ENCODE results near the gene MICALL1. TPM values are rescaled to one million over a fixed set of nuclear protein-coding genes. Genes with fewer than 3 reads are reported as not detected.

The MICALL1 gene
- polyA plus RNA-seq, 2 of the 4 experiments (the other 2 are of a cell fraction): 10.4 to 18.6 TPM

DNA sequence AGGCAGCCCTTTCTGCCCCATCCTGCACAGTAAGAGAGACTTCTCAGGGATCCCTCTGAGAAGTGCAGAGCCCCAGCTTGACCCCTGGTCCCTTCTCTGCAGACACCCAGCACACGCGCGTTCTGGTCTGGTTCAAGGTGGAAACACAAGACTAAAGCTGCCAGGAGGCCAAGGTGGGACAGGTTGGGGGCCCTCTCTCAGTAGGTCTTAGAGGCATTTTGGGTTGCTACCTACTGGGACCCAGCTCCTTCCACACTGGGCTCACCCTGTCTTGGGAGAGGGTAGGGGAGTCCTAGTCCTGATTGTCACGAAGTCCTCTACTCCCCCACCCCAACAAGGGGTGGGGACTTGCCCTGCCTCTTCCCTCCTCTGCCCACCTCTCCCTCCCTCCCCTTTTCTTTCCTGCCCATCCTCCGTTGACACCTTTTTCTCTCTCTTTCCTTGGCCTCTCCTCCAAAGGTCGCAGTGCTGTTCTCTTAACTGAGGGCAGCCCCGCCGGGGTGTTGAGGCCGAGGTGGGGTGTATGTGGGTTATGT lies 79.0 kb downstream of the MICALL1 start:
- no peak overlapping the region for H3K4me2 ChIP-seq
- ChIA-PET POLR2A (no interaction called here), CTCF (interaction anchor here (0.5 to 1.4 kb wide), 3 partner anchors 9 to 218 kb away, joined by 3 to 8 read pairs (median 4); no protein-coding TSS in a partner anchor)
- no peak overlapping the region for H3K27ac ChIP-seq
- H3K4me3 ChIP-seq: no peak overlapping the region
- no peaks in the 10 kb centered on the region for H3K9me3 ChIP-seq
- FAIRE-seq (no peak), DNase-seq (ENCODE audit: low read depth in 1 of 2, low spot score in 1 of 2) (no peak), ATAC-seq (no peak)
- WGBS (ENCODE audit: missing lambda C conversion rate): 82% methylated on average over 5 of the region's 9 CpGs
- TF ChIP-seq KDM1A (IDR thresholded peaks at IDR 0.05; ENCODE audit: low read depth) (no peak), JUNB (IDR thresholded peaks at IDR 0.05) (no peak)
- no peaks in the 10 kb centered on the region for H3K4me1 ChIP-seq

- POLR2A ChIA-PET: no interaction called here
- CTCF ChIA-PET: interaction anchor here (0.5 kb wide), 1 partner anchor 219 kb away, joined by 3 read pairs; no protein-coding TSS in a partner anchor
- TF ChIP-seq KDM1A (IDR thresholded peaks at IDR 0.05; ENCODE audit: low read depth) (no peak), ZSCAN20 (CRISPR knock-in tag; IDR thresholded peaks at IDR 0.05) (no peak), ESRRA (IDR thresholded peaks at IDR 0.05; ENCODE audit: borderline replicate concordance, low read length) (no peak), MAZ (IDR thresholded peaks at IDR 0.05; ENCODE audit: borderline replicate concordance, low read depth, low read length) (no peak), ZC3H11A (IDR thresholded peaks at IDR 0.05) (no peak)
- TF ChIP-seq, protein P1, sequence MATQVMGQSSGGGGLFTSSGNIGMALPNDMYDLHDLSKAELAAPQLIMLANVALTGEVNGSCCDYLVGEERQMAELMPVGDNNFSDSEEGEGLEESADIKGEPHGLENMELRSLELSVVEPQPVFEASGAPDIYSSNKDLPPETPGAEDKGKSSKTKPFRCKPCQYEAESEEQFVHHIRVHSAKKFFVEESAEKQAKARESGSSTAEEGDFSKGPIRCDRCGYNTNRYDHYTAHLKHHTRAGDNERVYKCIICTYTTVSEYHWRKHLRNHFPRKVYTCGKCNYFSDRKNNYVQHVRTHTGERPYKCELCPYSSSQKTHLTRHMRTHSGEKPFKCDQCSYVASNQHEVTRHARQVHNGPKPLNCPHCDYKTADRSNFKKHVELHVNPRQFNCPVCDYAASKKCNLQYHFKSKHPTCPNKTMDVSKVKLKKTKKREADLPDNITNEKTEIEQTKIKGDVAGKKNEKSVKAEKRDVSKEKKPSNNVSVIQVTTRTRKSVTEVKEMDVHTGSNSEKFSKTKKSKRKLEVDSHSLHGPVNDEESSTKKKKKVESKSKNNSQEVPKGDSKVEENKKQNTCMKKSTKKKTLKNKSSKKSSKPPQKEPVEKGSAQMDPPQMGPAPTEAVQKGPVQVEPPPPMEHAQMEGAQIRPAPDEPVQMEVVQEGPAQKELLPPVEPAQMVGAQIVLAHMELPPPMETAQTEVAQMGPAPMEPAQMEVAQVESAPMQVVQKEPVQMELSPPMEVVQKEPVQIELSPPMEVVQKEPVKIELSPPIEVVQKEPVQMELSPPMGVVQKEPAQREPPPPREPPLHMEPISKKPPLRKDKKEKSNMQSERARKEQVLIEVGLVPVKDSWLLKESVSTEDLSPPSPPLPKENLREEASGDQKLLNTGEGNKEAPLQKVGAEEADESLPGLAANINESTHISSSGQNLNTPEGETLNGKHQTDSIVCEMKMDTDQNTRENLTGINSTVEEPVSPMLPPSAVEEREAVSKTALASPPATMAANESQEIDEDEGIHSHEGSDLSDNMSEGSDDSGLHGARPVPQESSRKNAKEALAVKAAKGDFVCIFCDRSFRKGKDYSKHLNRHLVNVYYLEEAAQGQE (IDR thresholded peaks at IDR 0.05): no peak
- TF ChIP-seq, protein P2, sequence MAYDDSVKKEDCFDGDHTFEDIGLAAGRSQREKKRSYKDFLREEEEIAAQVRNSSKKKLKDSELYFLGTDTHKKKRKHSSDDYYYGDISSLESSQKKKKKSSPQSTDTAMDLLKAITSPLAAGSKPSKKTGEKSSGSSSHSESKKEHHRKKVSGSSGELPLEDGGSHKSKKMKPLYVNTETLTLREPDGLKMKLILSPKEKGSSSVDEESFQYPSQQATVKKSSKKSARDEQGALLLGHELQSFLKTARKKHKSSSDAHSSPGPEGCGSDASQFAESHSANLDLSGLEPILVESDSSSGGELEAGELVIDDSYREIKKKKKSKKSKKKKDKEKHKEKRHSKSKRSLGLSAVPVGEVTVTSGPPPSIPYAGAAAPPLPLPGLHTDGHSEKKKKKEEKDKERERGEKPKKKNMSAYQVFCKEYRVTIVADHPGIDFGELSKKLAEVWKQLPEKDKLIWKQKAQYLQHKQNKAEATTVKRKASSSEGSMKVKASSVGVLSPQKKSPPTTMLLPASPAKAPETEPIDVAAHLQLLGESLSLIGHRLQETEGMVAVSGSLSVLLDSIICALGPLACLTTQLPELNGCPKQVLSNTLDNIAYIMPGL (CRISPR knock-in tag; IDR thresholded peaks at IDR 0.05; ENCODE audit: borderline replicate concordance): no peak
- Histone ChIP-seq H3K9me3 (no peaks in the 10 kb centered on the region), H3K27ac (no peak overlapping the region), H3K4me3 (no peak overlapping the region), H3K4me2 (no peak overlapping the region), H3K4me1 (no peaks in the 10 kb centered on the region)
- no peak for FAIRE-seq
- ATAC-seq: no peak
- DNase-seq (ENCODE audit: low read depth in 1 of 2, low spot score in 1 of 2): no peak
- 87% methylated on average over 25 of the region's 27 CpGs for WGBS (ENCODE audit: missing lambda C conversion rate)
Observed at GRCh38 chr22:37985751-37986281, 79.7 kb downstream of the MICALL1 start.

- POLR2A ChIA-PET: no interaction called here
- CTCF ChIA-PET: no interaction called here
- DNase-seq (ENCODE audit: low read depth in 1 of 2, low spot score in 1 of 2): no peak
Observed at GRCh38 chr22:37986371-37986770, 80.3 kb downstream of the MICALL1 start.

DNA sequence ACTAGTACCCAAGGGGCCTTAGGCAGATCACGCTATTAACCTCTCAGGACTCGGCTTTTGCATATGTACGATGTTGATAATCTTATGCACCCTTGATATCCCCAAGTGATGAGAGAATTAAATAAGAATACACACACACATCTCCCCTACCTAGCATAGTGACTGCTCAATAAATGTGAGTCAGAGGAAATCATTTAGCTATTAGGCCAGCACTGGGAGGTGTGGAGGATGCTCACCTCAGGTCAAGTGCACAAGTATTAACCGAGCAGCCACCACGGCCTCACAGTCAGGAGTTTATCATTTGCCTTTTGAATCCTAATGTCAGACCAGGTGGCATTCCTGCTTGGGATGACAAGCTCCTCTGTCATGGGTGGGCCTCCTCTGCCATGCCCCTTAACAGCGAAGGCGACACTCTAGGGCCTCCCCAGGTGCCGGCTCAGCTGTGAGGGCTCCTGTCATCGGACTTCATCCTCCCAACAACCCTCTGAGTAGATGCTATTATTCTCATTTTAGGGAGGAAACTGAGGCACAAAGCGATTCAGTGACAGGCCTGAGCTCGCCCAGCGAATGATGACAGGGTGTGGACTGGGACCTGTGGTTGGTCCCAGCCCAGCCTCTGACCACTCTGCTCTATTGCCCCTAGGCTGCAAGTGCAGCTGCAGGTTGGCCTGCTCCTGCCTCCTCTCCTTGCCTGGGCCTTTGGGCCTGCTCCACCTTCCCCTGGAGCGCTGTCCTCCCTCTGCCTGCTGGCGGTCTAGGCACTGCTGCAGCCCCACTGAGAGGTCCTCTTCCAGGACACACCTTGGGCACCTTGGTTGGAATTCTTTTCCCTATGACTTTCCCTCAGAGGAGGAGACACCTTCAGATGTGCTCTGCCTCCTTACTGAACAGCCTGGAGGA lies 83.3 kb downstream of the MICALL1 start:
- H3K4me3 ChIP-seq: no peak overlapping the region
- FAIRE-seq (no peak), ATAC-seq (peak in 1 of 2 experiments; percentile 30; a peak in 1 of 6 replicates), DNase-seq (ENCODE audit: low read depth in 1 of 2, low spot score in 1 of 2) (no peak)
- ChIA-PET CTCF (no interaction called here), POLR2A (no interaction called here)
- WGBS (ENCODE audit: missing lambda C conversion rate): 91% methylated on average over 12 of the region's 14 CpGs
- no peaks in the 10 kb centered on the region for H3K9me3 ChIP-seq
- H3K4me2 ChIP-seq: no peak overlapping the region
- no peaks in the 10 kb centered on the region for H3K4me1 ChIP-seq
- TF ChIP-seq BCL3 (IDR thresholded peaks at IDR 0.05): no peak
- TF ChIP-seq CEBPB (IDR thresholded peaks at IDR 0.05): no peak
- TF ChIP-seq RCOR1 (IDR thresholded peaks at IDR 0.05; ENCODE audit: low read depth, low read length): no peak
- TF ChIP-seq SREBF2 (IDR thresholded peaks at IDR 0.05): no peak
- no peak for TF ChIP-seq HOXB5 (CRISPR knock-in tag; IDR thresholded peaks at IDR 0.05)
- TF ChIP-seq FOSB (CRISPR knock-in tag; IDR thresholded peaks at IDR 0.05): no peak
- TF ChIP-seq RNF2 (IDR thresholded peaks at IDR 0.05; ENCODE audit: borderline replicate concordance, low read depth): no peak
- TF ChIP-seq HOXB13 (CRISPR knock-in tag; IDR thresholded peaks at IDR 0.05; ENCODE audit: low read depth): no peak
- no peak for TF ChIP-seq MAX (IDR thresholded peaks at IDR 0.05)
- TF ChIP-seq ZSCAN20 (CRISPR knock-in tag; IDR thresholded peaks at IDR 0.05): no peak
- TF ChIP-seq KDM5A (IDR thresholded peaks at IDR 0.05): no peak
- no peak for TF ChIP-seq HOXA7 (CRISPR knock-in tag; IDR thresholded peaks at IDR 0.05)
- no peak overlapping the region for H3K27ac ChIP-seq

More at GRCh38 chr22:37986371-37986770, 80.3 kb downstream of the MICALL1 start:
- ATAC-seq (no peak), FAIRE-seq (no peak)
- Histone ChIP-seq H3K4me2 (no peak overlapping the region), H3K9me3 (no peaks in the 10 kb centered on the region), H3K4me1 (no peaks in the 10 kb centered on the region), H3K4me3 (no peak overlapping the region), H3K27ac (no peak overlapping the region)
- WGBS (ENCODE audit: missing lambda C conversion rate): 95% methylated on average over 5 of the region's 7 CpGs
- no peak for TF ChIP-seq POLR2AphosphoS2 (conservative IDR thresholded peaks at IDR 0.05; ENCODE audit: low read length)
- no peak for TF ChIP-seq FOSL2 (IDR thresholded peaks at IDR 0.05)
- TF ChIP-seq FOSL2 (CRISPR knock-in tag; IDR thresholded peaks at IDR 0.05): no peak
- TF ChIP-seq NR3C1 (IDR thresholded peaks at IDR 0.05): no peak
- no peak for TF ChIP-seq RCOR1 (IDR thresholded peaks at IDR 0.05; ENCODE audit: low read depth, low read length)

Measured in A549 (cell line).